Activated CD8-positive, alpha-beta memory T cell treated with anti-CD3 and anti-CD28 coated beads for 24 hours (primary cell): Measurements from ENCODE around the gene PARP15.
"Not testable (repeated sequence)": the region's sequence is repeated elsewhere in the genome, so short reads cannot be mapped to it uniquely, and the experiment has no call there.

Experiments used
- DNase-seq: peaks from one replicate; pipeline ENCODE4 v3.0.0-alpha.2; 2020

Gene PARP15

DNA sequence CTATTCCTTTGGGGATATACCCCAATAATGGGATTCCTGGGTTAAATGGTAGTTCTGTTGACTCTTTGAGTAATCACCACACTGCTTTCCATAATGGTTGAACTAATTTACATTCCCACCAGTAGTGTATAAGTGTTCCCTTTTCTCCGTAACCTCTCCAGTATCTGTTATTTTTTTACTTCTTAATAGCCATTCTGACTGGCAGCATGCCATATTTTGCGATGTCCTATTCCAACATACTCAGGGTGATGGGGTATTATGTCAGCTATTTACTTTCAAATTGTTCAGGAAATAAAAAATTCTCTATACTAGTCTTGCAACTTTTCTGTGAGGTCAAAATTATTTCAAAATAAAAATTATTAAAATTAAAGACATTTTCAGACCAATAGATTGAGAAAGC lies 94.1 kb downstream of the PARP15 start:
- no peak for DNase-seq

GRCh38 chr3:122674339-122674738 lies 96.9 kb downstream of the PARP15 start:
- no peak for DNase-seq

- no peak for DNase-seq
Observed at GRCh38 chr3:122676759-122677158, 99.3 kb downstream of the PARP15 start.

GRCh38 chr3:122677216-122677615 lies 99.8 kb downstream of the PARP15 start:
- no peak for DNase-seq

- DNase-seq: no peak
Observed at GRCh38 chr3:122678506-122678905, 101.1 kb downstream of the PARP15 start.

GRCh38 chr3:122679085-122679881 lies 101.8 kb downstream of the PARP15 start:
- peak; percentile 89 for DNase-seq

DNA sequence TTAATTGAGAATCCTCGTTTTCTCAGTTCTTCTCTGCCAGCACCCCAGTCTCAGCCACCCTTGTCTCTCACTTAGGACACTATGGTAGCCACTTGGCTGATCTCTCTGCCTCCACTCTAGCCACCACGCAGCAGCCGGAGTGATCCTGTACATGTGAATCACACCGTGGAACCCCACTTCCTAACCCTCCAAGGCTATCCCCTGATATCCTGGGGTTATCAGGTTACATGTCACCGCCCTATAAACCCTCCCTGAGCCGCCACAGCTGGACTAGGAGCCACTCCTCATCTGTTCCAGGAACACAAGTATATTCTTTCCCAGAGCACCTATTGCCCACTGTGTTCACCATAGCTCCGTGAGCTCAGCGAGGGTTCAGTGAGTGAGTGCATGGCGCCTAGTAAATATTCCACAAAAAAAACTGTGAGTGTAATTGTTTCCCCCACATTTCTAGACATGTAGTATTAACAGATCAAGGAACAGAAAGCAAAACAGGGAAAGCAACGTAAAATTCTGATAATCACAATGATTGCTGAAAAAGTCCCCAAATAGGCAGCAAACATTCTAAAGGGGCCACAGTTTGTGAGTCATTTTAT lies 102.5 kb downstream of the PARP15 start:
- peak; percentile 69 for DNase-seq

DNA sequence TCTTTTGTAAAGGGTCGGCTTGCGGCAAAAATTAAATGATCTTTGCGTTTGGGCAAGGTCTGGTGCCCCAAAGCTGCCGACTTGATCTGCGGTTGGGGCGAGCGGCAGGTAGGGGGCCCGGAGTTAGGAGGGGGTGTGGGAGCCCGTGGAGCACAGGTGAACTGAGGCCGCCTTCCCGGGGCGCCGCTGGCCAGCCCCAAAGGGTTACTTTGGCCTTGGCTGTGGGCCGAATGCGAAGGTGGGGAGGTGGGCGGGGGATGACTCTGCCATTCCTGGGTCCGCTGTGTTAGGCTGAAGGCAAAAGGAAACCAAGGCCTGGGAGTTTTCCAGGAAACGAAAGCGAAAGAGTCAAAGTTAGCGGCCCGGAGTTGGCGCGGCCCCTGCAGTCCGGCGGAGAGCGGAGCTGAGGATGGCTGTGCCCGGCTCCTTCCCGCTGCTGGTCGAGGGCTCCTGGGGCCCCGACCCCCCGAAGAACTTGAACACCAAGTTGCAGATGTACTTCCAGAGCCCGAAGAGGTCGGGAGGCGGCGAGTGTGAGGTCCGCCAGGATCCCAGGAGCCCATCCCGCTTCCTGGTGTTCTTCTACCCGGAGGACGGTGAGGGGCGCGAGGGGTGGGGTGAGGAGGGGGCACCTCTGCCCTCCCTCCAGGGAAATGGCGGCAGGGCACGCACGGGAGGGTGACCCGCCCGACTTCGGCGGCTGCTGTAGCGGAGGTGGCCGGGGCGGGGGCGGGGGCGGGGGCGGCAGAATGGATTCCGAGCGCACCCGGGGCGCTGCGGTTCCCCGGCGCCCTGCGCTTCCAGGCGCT lies 103.2 kb downstream of the PARP15 start, which contains the start of gene PARP14:
Gene PARP14, plus strand, starts transcription at position 365 of the 809 bp plus-strand sequence. Its CDS starts 45 bp downstream, at position 410.
- peak; percentile 85 for DNase-seq

DNA sequence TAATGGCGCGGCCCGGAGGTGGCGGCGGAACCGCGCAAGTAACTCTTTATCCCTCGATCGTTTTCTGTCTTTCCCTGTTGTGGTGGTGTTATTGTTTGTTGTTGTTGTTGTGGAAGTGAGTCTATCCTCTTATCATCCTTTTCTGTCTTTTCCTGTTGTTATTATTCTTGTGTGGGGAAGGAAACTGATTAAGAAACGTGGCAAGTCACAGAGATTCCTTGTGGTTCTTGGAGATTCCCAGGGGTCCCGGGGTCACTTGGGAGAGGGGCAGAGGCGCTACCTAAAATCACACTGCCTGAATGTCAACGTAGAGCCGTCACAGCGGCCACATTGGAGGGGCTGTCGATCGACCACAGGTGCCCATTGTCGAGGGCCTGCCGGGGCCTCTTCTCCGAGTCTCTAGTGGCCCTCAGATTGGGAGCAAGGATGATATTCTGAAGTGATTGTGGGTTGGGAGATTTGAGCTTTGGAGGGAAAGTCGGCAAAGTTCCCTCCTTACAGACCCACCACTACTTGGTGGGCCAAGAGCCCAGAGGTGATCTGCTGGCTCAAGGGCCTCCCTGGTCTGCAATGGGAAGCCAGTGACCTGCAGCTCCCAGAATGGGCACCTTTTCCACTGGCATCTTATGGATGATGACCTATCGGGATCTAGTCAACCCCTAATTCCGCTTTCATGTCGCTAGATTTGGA lies 104.0 kb downstream of the PARP15 start:
- DNase-seq: no peak

DNA sequence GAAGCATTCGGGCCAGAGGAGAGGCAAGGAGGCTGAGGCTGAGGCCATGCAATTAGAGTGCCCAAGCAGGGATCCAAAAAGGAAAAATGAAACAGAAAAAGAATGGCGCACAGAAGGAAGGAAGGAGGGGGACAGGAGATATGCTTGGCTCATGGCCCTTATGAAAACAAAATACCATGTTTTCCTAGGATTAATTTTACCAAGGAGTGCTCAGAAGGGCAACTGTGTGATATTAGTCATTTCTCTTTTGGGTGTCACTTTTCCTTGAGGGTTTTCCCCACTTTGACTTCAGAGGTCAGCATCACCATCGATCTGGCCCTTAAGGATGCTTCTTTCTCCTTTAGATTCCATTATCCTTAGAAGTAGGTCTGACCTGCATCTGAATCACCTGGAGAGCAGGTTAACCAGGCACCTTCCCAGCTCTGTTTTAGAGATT lies 104.5 kb downstream of the PARP15 start:
- no peak for DNase-seq

GRCh38 chr3:122682778-122683411 lies 105.4 kb downstream of the PARP15 start:
- DNase-seq: not testable (repeated sequence)

GRCh38 chr3:122687298-122687697 lies 109.8 kb downstream of the PARP15 start:
- DNase-seq: no peak
